Measurements from ENCODE around the gene BHLHA9.
A peak's percentile ranks its signal among the peaks of the same experiment; 100 is the strongest.
"Not testable (repeated sequence)": the region's sequence is repeated elsewhere in the genome, so short reads cannot be mapped to it uniquely, and the experiment has no call there.

The BHLHA9 gene

DNA sequence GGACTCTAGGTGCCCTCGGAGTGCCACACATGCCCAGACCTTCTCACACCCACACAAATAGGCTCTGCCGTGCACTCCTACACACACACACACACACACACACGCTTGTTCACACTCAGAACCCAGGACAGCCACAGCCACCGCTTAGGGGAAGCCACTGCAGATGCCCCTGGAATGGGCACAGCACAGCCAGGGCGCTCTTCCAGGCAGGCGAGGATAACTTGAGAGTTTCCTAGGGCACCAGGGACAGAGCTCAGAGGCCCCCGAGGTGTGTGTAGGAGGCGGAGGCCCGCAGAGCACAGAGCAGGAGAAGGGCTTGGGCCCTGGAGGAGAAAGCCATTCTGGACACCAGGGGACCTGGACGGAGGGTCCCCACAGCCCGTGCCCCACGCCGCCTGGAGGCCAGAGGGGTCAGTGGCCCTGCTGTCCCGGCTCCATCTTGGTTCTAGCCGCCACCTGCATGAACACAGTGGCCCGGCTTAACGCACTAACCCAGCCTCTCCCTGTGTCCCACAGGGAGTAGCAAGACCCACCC, 30.2 kb downstream of the BHLHA9 start:
- no peak for DNase-seq (ENCODE audit: low spot score)

- DNase-seq (ENCODE audit: low spot score), result no peak
Observed at GRCh38 chr17:1301546-1301945, 31.3 kb downstream of the BHLHA9 start.

DNA sequence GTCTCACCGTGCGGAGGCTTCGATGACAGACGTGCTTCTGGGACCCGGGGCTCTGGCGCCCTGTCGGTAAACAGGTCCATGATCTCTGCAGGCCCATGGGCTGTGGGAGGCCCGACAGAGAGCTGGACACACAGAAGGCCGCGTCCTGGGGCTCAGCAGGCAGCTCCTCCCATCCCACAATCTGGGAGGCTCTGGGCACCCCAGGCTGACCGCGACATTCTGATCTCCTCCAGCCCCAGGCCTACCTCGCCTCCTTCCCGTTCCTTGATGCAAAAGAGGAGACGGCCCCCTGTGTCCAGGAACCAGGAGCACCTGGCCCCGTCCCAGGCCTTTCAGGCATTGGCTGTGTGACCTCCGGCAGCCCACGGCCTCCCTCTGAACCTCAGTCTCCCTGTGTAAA, 32.5 kb downstream of the BHLHA9 start:
- DNase-seq (ENCODE audit: low spot score), result no peak

DNA sequence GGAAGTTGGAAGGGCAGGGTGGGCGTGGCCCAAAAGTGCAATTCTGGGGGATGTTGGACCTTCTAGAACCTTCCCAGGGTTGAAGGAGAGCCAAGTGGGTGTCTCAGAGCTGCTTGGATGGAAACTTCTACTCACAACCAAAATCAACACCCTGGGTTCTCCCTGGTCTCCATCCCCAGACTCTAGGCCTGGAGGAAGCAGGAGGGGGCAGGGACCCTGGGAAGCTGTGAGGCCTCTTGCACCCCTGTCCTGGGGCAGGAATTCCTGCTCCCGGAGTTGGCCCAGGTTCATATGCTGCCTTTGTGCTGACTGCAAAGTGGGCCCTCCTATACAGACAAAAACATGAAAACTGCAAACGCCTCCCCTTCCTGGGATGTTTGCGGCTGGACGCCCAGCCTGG, 34.3 kb downstream of the BHLHA9 start:
- no peak for DNase-seq (ENCODE audit: low spot score)

GRCh38 chr17:1304962-1305563, 34.8 kb downstream of the BHLHA9 start:
- peak; percentile 6 for DNase-seq (ENCODE audit: low spot score)

- not testable (repeated sequence) for DNase-seq (ENCODE audit: low spot score)
Observed at GRCh38 chr17:1307829-1308228, 37.6 kb downstream of the BHLHA9 start.

- no peak for DNase-seq (ENCODE audit: low spot score)
Observed at GRCh38 chr17:1312261-1312870, 42.1 kb downstream of the BHLHA9 start.

GRCh38 chr17:1313270-1314005, 43.2 kb downstream of the BHLHA9 start:
- DNase-seq (ENCODE audit: low spot score), result no peak

DNA sequence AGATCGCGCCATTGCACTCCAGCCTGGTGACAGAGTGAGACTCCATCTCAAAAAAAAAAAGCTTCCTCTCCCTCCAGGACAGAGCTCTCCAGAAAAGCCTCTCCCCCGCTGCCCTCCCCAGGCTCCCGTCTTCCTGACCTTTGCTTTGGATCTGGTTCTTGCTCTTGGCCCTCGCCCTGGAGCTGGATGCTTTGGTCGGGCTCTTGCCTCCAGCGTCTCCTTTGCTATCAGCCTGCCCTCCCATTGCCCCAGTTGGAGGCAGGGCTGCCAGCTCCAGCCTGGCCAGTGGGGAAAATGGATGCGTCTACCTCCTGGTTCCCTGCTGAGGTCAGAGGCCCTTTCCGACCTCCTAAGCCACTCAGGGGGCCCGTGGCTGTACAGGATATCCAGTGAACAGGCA, 45.2 kb downstream of the BHLHA9 start:
- DNase-seq (ENCODE audit: low spot score), result no peak

- no peak for DNase-seq (ENCODE audit: low spot score)
Observed at GRCh38 chr17:1315891-1316403, 45.7 kb downstream of the BHLHA9 start.
